Measurements from ENCODE around the gene PSG7.
"Not testable (repeated sequence)": the region's sequence is repeated elsewhere in the genome, so short reads cannot be mapped to it uniquely, and the experiment has no call there.

DNA sequence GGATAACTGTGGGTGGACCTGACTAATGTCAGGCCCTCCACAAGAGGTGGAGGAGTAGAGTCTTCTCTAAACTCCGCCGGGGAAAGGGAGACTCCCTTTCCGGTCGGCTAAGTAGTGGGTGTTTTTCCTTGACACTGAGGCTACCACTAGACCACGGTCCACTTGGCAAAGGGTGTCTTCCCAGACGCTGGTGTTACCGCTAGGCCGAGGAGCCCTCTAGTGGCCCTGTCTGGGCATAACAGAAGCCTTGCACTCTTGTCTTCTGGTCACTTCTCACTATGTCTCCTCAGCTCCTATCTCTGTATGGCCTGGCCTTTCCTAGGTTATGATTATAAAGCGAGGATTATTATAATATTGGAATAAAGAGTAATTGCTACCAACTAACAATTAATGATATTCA lies 13.9 kb downstream of the PSG7 start:
- TF ChIP-seq POLR2A (IDR thresholded peaks at IDR 0.05): not testable (repeated sequence)
- TF ChIP-seq, protein P1, sequence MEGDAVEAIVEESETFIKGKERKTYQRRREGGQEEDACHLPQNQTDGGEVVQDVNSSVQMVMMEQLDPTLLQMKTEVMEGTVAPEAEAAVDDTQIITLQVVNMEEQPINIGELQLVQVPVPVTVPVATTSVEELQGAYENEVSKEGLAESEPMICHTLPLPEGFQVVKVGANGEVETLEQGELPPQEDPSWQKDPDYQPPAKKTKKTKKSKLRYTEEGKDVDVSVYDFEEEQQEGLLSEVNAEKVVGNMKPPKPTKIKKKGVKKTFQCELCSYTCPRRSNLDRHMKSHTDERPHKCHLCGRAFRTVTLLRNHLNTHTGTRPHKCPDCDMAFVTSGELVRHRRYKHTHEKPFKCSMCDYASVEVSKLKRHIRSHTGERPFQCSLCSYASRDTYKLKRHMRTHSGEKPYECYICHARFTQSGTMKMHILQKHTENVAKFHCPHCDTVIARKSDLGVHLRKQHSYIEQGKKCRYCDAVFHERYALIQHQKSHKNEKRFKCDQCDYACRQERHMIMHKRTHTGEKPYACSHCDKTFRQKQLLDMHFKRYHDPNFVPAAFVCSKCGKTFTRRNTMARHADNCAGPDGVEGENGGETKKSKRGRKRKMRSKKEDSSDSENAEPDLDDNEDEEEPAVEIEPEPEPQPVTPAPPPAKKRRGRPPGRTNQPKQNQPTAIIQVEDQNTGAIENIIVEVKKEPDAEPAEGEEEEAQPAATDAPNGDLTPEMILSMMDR (IDR thresholded peaks at IDR 0.05): peak in 2 of 6 experiments; percentile 7 to 23

Data from Peyer's patch (tissue), 4 donors.